ENCODE measurements around the gene SMO. TPM values are rescaled to one million over a fixed set of nuclear protein-coding genes. Genes with fewer than 3 reads are reported as not detected.

Gene SMO
- total RNA-seq, 4 donors from 2014 or later, result 1.9 to 8.6 (median 3.5) TPM

DNA sequence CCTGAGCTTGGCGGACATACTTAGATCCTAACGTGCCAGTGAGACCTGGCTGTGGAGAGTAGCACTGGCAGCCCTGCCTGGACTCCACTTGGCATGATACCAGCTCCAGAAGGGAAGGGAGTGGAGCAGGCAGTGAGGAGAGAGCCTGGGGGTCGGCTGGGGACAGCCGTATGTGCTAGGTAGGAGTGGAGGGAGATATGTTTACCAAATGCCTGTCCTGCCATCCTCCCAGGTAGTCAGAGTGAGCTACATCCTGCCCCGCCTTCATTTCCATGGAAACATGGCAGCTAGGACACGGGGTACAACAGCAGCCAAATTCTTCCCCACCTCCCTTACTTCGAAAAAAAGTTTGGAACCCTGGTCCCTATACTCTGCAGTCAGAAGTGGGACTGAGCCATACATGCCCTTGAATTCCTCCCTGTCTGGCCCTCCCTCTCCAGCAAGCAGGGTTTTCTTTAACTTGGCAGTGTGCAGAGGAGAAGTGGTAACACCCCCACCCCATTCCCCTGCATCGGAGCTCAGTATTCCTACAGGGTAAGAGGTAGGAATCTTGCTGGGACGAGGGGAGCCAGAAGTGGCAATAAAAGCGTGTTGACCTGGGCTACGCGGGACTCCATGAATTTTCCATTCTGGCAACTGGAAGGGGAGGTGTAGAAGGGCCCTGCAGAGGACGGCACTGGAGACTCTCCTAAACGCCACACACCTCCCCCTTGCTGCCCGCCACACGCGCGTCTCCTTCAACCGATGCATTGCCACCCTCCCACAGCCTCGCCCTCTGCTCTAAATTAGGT is 20.0 kb upstream of the SMO start:
- Histone ChIP-seq H3K27me3 (no peaks in the 10 kb centered on the region), H3K36me3 (no peaks in the 10 kb centered on the region), H3K27ac (peak overlapping the region in 3 of 4 donors; percentile 51 to 75 (median 55)), H3K4me1 (peaks cover 0 to 15% (median 8%) of the 10 kb centered on the region in 4 donors), H3K9me3 (no peaks in the 10 kb centered on the region), H3K4me3 (peak overlapping the region in 2 of 4 donors; percentile 47 to 58)
- in situ Hi-C loops (cut with MboI; ENCODE audit: low pct_ligation_motif_present in 1 of 4, low pct_unique_long_range_greater_than_20kb in 1 of 4, low sequenced_read_pairs in 3 of 4) (no loop called here), intact Hi-C loops (cut with DNase I; ENCODE audit: low total_unique reads) (loop anchor here (10.0 kb wide), 1 partner anchor 266 kb away; the partner anchor contains the start of gene STRIP2)
- no peak for DNase-seq
- 54% methylated on average over 7 to 20 of the region's 20 CpGs for WGBS, 2 donors (ENCODE audit: low coverage in 1 of 2)
- TF ChIP-seq EP300 (IDR thresholded peaks at IDR 0.05; ENCODE audit: low read depth) (no peak), CTCF (IDR thresholded peaks at IDR 0.05) (no peak), POLR2A (IDR thresholded peaks at IDR 0.05) (no peak), POLR2AphosphoS5 (IDR thresholded peaks at IDR 0.05) (no peak)

- WGBS, 2 donors (ENCODE audit: low coverage in 1 of 2), result 6 to 30% methylated on average over 2 to 42 of the region's 47 CpGs
- peak overlapping the region; percentile 26 to 58 (median 40) for H3K4me3 ChIP-seq
- intact Hi-C loops (cut with DNase I; ENCODE audit: low total_unique reads) (loop anchor here (10.0 kb wide), 1 partner anchor 266 kb away; the partner anchor contains the start of gene STRIP2), in situ Hi-C loops (cut with MboI; ENCODE audit: low pct_ligation_motif_present in 1 of 4, low pct_unique_long_range_greater_than_20kb in 1 of 4, low sequenced_read_pairs in 3 of 4) (no loop called here)
- H3K27ac ChIP-seq, result peak overlapping the region; percentile 45 to 75 (median 53)
- H3K4me1 ChIP-seq, result peaks cover 0 to 15% (median 8%) of the 10 kb centered on the region in 4 donors
- H3K27me3 ChIP-seq, result no peaks in the 10 kb centered on the region
- DNase-seq, result peak; percentile 53
- no peaks in the 10 kb centered on the region for H3K9me3 ChIP-seq
- TF ChIP-seq CTCF (IDR thresholded peaks at IDR 0.05), result no peak
- TF ChIP-seq POLR2AphosphoS5 (IDR thresholded peaks at IDR 0.05), result no peak
- no peak for TF ChIP-seq EP300 (IDR thresholded peaks at IDR 0.05; ENCODE audit: low read depth)
- no peak for TF ChIP-seq POLR2A (IDR thresholded peaks at IDR 0.05)
- no peaks in the 10 kb centered on the region for H3K36me3 ChIP-seq
Measured at GRCh38 chr7:129169171-129169671, 19.2 kb upstream of the SMO start.

- H3K4me3 ChIP-seq, result peak overlapping the region; percentile 26 to 58 (median 40)
- H3K27me3 ChIP-seq, result no peaks in the 10 kb centered on the region
- DNase-seq, result no peak
- no peaks in the 10 kb centered on the region for H3K36me3 ChIP-seq
- peak overlapping the region; percentile 45 to 75 (median 53) for H3K27ac ChIP-seq
- no peak for TF ChIP-seq POLR2A (IDR thresholded peaks at IDR 0.05)
- TF ChIP-seq EP300 (IDR thresholded peaks at IDR 0.05; ENCODE audit: low read depth), result no peak
- no peak for TF ChIP-seq POLR2AphosphoS5 (IDR thresholded peaks at IDR 0.05)
- TF ChIP-seq CTCF (IDR thresholded peaks at IDR 0.05), result no peak
- peaks cover 0 to 15% (median 8%) of the 10 kb centered on the region in 4 donors for H3K4me1 ChIP-seq
- H3K9me3 ChIP-seq, result no peaks in the 10 kb centered on the region
- intact Hi-C loops (cut with DNase I; ENCODE audit: low total_unique reads), result loop anchor here (10.0 kb wide), 1 partner anchor 265 kb away; the partner anchor contains the start of gene STRIP2
- WGBS, 2 donors (ENCODE audit: low coverage in 1 of 2), result 58 to 63% methylated on average over 14 to 16 of the region's 16 CpGs
- in situ Hi-C loops (cut with MboI; ENCODE audit: low pct_ligation_motif_present in 1 of 4, low pct_unique_long_range_greater_than_20kb in 1 of 4, low sequenced_read_pairs in 3 of 4), result no loop called here
Measured at GRCh38 chr7:129169686-129170440, 18.6 kb upstream of the SMO start.
